HL-60/S4 treated with phorbol 12-myristate 13-acetate at 8.2 ng/mL for 4 days and 3 days (cell line): ENCODE data around the gene DPEP1.
"Not testable (repeated sequence)": the region's sequence is repeated elsewhere in the genome, so short reads cannot be mapped to it uniquely, and the experiment has no call there.

Source experiments
- in situ Hi-C: fragments of 300-500 bp; cut with MboI; formaldehyde crosslinking; loops from 2 replicates; pipeline ENCODE4 v1.15.0; 2022; ENCODE audit warnings: low sequenced_read_pairs

Gene DPEP1

GRCh38 chr16:89577055-89577759 is 36.2 kb upstream of the DPEP1 start:
- in situ Hi-C loops, result no loop called here

GRCh38 chr16:89579351-89579750 is 34.1 kb upstream of the DPEP1 start:
- in situ Hi-C loops, result no loop called here

- in situ Hi-C loops, result no loop called here
These were observed 32.3 kb upstream of the DPEP1 start for GRCh38 chr16:89581045-89581695.

- in situ Hi-C loops, result no loop called here
These were observed 31.4 kb upstream of the DPEP1 start for GRCh38 chr16:89581861-89582563.

GRCh38 chr16:89582614-89583196 is 30.7 kb upstream of the DPEP1 start:
- in situ Hi-C loops, result no loop called here

- in situ Hi-C loops, result no loop called here
These were observed 30.1 kb upstream of the DPEP1 start for GRCh38 chr16:89583197-89583894.

GRCh38 chr16:89583895-89584644 is 29.4 kb upstream of the DPEP1 start:
- in situ Hi-C loops, result no loop called here

- in situ Hi-C loops, result no loop called here
These were observed 28.5 kb upstream of the DPEP1 start for GRCh38 chr16:89584768-89585549.

GRCh38 chr16:89586218-89586617 is 27.2 kb upstream of the DPEP1 start:
- in situ Hi-C loops, result no loop called here

- in situ Hi-C loops, result no loop called here
These were observed 26.6 kb upstream of the DPEP1 start for GRCh38 chr16:89586853-89587252.

- in situ Hi-C loops, result not testable (repeated sequence)
These were observed 25.8 kb upstream of the DPEP1 start for GRCh38 chr16:89587676-89588075.

GRCh38 chr16:89588413-89589109 is 24.9 kb upstream of the DPEP1 start:
- in situ Hi-C loops, result no loop called here

- in situ Hi-C loops, result no loop called here
These were observed 24.1 kb upstream of the DPEP1 start for GRCh38 chr16:89589241-89589926.

GRCh38 chr16:89593841-89594240 is 19.6 kb upstream of the DPEP1 start:
- in situ Hi-C loops, result no loop called here

- in situ Hi-C loops, result no loop called here
These were observed 17.9 kb upstream of the DPEP1 start for GRCh38 chr16:89595330-89596060.

- in situ Hi-C loops, result no loop called here
These were observed 17.3 kb upstream of the DPEP1 start for GRCh38 chr16:89596061-89596689.

- in situ Hi-C loops, result no loop called here
These were observed 16.3 kb upstream of the DPEP1 start for GRCh38 chr16:89596957-89597649.
